ENCODE data around the gene C9orf72. TPM values are rescaled to one million over a fixed set of nuclear protein-coding genes. Genes with fewer than 3 reads are reported as not detected.

C9orf72 gene
- total RNA-seq, 1 donor from 2014 or later, result 6.8 TPM

DNA sequence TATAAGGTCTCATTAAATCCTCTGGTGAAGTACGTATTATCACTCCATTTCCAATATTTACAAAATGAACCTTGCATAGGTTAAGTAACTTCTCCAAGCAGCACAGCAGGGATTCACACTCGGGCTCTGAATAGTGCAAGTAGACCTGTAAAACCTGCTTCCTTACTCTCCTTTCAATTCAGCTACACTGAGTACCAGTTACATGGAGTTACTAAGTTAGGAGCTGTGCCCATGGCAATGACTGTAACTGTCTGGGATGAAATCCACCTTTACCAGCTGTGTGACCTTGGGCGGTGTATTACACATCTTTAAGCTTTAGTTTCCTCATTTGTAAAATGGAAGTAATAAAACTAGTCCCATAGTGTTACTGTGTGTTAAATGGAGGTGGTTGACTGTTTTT lies 27.8 kb downstream of the C9orf72 start:
- intact Hi-C loops (cut with micrococcal nuclease), result no loop called here
- Mint-ChIP-seq H3K9me3 (no peaks in the 10 kb centered on the region), H3K27me3 (ENCODE audit: low read depth) (no peaks in the 10 kb centered on the region), H3K27ac (no peak overlapping the region), H3K4me1 (ENCODE audit: low read depth) (no peaks in the 10 kb centered on the region), H3K4me3 (ENCODE audit: low read depth) (no peak overlapping the region), H3K36me3 (ENCODE audit: low read depth) (peaks cover 10% of the 10 kb centered on the region)
- no peak for DNase-seq (ENCODE audit: low spot score)

DNA sequence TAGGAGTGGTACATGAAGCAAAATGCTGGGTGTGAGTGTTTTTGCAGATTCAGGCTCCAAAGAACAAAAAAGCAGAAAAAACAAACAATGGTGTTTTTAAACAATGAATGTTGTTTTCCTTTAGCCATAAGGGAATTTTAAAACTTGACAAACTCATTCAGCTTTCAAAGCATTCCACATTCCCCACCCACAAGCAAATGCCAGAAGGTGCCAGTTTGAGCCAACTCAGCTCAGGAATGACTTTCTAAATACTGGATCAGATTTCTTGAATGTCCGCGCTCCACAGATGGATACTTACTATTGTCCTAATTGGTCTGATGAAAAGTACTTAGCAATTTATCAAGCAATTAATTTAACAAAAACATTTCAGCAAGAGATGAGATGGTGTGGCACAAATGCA lies 30.8 kb downstream of the C9orf72 start:
- H3K4me1 Mint-ChIP-seq (ENCODE audit: low read depth), result no peaks in the 10 kb centered on the region
- no peak overlapping the region for H3K4me3 Mint-ChIP-seq (ENCODE audit: low read depth)
- no peaks in the 10 kb centered on the region for H3K27me3 Mint-ChIP-seq (ENCODE audit: low read depth)
- intact Hi-C loops (cut with micrococcal nuclease), result no loop called here
- peaks cover 10% of the 10 kb centered on the region for H3K36me3 Mint-ChIP-seq (ENCODE audit: low read depth)
- no peaks in the 10 kb centered on the region for H3K9me3 Mint-ChIP-seq
- no peak overlapping the region for H3K27ac Mint-ChIP-seq
- DNase-seq (ENCODE audit: low spot score), result no peak

DNA sequence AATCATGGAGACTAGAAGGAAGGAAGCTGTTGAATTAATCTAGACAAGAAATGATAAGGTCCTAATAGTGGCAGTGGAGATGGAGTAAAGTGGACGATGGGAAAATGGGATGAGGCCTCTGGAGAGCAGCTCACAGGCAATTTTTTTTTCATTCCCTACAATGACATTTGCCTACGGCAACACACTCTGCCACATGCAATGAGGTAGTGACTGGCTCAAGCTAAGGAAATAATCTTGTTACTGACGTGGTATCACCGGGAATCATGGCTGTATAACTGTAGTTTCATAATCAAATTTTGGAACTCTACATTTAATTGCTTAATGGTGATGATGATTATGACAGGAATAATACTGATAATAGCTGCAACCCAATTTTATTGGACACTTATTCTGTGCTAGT lies 31.5 kb downstream of the C9orf72 start:
- H3K36me3 Mint-ChIP-seq (ENCODE audit: low read depth), result peaks cover 10% of the 10 kb centered on the region
- H3K27me3 Mint-ChIP-seq (ENCODE audit: low read depth), result no peaks in the 10 kb centered on the region
- no peak overlapping the region for H3K4me3 Mint-ChIP-seq (ENCODE audit: low read depth)
- H3K9me3 Mint-ChIP-seq, result no peaks in the 10 kb centered on the region
- intact Hi-C loops (cut with micrococcal nuclease), result no loop called here
- DNase-seq (ENCODE audit: low spot score), result no peak
- no peak overlapping the region for H3K27ac Mint-ChIP-seq
- no peaks in the 10 kb centered on the region for H3K4me1 Mint-ChIP-seq (ENCODE audit: low read depth)

DNA sequence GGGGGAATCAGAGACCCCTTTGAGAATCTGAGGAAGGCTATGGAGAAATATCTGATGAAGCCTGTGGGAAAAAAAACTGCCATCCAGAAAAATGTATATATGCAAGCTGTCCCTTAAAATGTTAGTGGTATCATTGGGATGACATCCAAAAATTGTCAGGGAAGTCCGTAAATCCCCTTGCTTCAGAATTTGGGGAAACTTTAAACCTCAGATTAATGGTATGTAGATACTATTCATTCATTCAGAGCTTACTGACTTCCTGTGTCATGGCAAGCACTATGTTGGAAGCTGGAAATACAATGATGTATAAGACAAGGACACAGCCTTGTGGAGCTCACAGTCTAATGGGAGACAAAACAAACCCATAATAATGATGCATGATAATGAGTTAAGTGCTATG lies 32.8 kb downstream of the C9orf72 start:
- H3K27me3 Mint-ChIP-seq (ENCODE audit: low read depth), result no peaks in the 10 kb centered on the region
- no peaks in the 10 kb centered on the region for H3K9me3 Mint-ChIP-seq
- intact Hi-C loops (cut with micrococcal nuclease), result no loop called here
- peaks cover 8% of the 10 kb centered on the region for H3K36me3 Mint-ChIP-seq (ENCODE audit: low read depth)
- H3K4me3 Mint-ChIP-seq (ENCODE audit: low read depth), result no peak overlapping the region
- H3K27ac Mint-ChIP-seq, result no peak overlapping the region
- H3K4me1 Mint-ChIP-seq (ENCODE audit: low read depth), result no peaks in the 10 kb centered on the region
- no peak for DNase-seq (ENCODE audit: low spot score)

DNA sequence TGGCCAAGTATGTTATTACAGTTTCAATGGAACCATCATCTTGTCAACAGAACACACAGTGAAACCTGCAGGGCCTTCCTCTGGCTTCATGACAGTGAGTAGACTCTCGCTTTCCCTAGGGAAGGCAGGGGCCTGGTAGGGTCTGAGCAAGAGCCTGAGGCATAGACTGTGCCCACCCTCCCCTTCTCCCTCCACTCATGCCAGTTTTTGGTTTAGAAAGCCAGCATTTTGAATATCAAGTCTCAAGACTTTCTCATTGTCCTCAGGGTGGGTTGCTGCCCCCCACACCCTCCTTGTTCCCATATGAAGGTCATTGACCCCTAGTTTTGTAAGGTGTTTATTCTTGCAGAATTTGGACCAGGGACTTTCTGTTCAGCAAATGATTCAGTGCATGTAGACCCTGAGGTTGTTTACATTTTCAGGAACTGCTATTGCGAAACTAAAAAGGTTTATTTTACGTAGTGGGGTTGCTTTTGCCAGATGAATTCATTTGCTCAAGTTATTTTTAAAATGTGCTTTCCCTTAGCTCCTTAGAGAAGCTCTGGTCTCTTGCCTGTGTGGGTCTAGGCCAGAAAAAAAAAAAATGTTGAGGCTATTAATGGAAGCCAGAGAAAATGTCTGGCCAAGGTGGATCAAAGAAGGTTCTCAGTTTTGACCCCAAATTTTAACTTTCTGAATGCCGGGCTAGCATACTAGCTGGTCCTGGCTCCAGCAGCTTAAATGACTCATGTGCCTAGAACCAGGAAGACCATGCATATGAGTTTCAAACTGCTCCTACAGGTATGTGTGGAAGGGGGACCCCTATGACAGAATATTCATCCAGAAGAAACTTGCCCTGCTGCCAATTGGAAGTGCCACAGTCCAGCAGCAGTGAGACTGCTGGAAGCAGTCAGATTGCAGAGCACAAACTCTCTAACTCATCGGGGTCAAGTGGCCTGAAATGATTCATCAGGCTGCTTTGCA lies 33.5 kb downstream of the C9orf72 start:
- no peaks in the 10 kb centered on the region for H3K27me3 Mint-ChIP-seq (ENCODE audit: low read depth)
- peaks cover 5% of the 10 kb centered on the region for H3K36me3 Mint-ChIP-seq (ENCODE audit: low read depth)
- no peaks in the 10 kb centered on the region for H3K4me1 Mint-ChIP-seq (ENCODE audit: low read depth)
- no peak for DNase-seq (ENCODE audit: low spot score)
- no peak overlapping the region for H3K27ac Mint-ChIP-seq
- intact Hi-C loops (cut with micrococcal nuclease), result no loop called here
- H3K9me3 Mint-ChIP-seq, result no peaks in the 10 kb centered on the region
- no peak overlapping the region for H3K4me3 Mint-ChIP-seq (ENCODE audit: low read depth)

DNA sequence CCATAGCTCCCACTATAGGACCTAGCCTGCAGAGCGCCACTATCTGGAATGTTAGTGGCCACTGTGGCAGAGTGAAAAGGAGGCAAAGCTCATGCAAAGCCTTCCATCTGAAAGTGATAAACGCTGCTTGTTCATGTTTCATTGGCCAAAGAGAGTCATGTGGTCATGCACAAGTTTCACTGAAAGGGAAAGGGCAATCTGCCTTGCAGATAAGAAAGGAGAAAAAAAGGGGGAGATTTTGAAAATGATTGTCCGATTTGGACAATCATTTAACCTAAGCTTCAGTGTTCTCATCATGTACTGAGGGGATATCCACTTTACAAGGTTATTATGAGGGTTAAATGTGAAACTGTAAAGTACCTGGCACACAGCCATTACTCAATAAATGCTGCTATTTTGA lies 34.6 kb downstream of the C9orf72 start:
- DNase-seq (ENCODE audit: low spot score), result no peak
- no peaks in the 10 kb centered on the region for H3K9me3 Mint-ChIP-seq
- no peak overlapping the region for H3K27ac Mint-ChIP-seq
- no peak overlapping the region for H3K4me3 Mint-ChIP-seq (ENCODE audit: low read depth)
- no peaks in the 10 kb centered on the region for H3K27me3 Mint-ChIP-seq (ENCODE audit: low read depth)
- H3K4me1 Mint-ChIP-seq (ENCODE audit: low read depth), result no peaks in the 10 kb centered on the region
- H3K36me3 Mint-ChIP-seq (ENCODE audit: low read depth), result no peaks in the 10 kb centered on the region
- intact Hi-C loops (cut with micrococcal nuclease), result no loop called here

DNA sequence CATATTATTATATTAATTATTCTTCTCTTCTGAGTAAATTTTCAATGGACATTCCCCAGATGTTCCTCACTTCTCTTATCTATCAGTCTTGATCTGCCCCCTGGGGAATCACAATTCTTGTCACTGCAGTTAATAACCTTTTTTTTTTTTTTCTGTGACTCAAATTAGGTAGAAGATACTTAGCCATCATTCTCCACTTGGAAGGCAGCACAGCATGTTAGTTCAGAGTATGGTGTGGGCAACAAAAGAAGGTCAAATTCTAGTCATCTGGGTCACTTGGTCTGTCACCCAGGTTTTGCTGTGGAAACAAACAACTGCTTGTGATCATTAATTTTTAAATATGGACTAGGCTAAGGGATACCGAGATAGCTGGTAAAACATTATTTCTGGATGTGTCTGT lies 35.5 kb downstream of the C9orf72 start:
- no peaks in the 10 kb centered on the region for H3K9me3 Mint-ChIP-seq
- no peaks in the 10 kb centered on the region for H3K4me1 Mint-ChIP-seq (ENCODE audit: low read depth)
- H3K36me3 Mint-ChIP-seq (ENCODE audit: low read depth), result no peaks in the 10 kb centered on the region
- DNase-seq (ENCODE audit: low spot score), result no peak
- peaks cover 3% of the 10 kb centered on the region for H3K27me3 Mint-ChIP-seq (ENCODE audit: low read depth)
- no peak overlapping the region for H3K27ac Mint-ChIP-seq
- no peak overlapping the region for H3K4me3 Mint-ChIP-seq (ENCODE audit: low read depth)
- intact Hi-C loops (cut with micrococcal nuclease), result no loop called here

DNA sequence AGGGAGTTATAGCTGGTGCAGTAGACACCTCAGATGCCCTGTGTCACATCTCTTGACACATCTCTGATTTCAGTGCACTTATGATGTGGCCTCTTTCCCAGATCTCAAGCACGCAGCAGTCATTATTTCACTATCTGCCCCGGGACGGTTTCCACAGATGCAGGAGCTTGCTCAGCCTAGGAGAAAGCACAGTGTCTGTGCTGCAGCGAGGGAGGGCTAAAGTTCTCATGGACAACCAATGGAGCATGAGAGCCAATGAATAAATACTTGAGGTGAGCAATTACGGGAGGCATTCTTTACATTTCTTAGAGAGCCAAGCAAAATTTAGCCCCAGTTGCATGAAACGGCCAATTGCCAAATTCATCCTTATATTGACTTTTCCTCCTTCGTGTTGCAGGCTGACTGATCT lies 36.2 kb downstream of the C9orf72 start:
- intact Hi-C loops (cut with micrococcal nuclease), result no loop called here
- H3K27ac Mint-ChIP-seq, result no peak overlapping the region
- H3K4me3 Mint-ChIP-seq (ENCODE audit: low read depth), result no peak overlapping the region
- DNase-seq (ENCODE audit: low spot score), result no peak
- no peaks in the 10 kb centered on the region for H3K36me3 Mint-ChIP-seq (ENCODE audit: low read depth)
- no peaks in the 10 kb centered on the region for H3K4me1 Mint-ChIP-seq (ENCODE audit: low read depth)
- no peaks in the 10 kb centered on the region for H3K9me3 Mint-ChIP-seq
- peaks cover 3% of the 10 kb centered on the region for H3K27me3 Mint-ChIP-seq (ENCODE audit: low read depth)

DNA sequence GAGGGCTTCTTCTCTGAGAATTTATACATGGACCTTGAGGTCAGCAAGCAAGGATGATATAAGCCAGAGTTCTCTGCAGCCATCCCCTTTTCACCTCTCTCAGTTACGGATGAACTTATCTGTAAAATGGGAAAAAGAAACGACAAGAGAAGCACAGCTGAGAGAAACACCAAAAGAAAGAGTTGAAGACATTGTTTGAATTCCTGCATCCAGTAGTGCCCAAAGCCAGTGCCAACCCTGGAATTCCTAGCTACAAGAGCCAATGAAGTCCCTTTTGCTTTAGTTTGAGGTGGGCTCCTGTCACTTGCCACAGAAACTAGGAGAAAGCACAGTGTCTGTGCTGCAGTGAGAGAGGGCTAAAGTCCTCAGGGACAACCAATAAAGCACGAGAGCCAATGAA lies 37.1 kb downstream of the C9orf72 start:
- H3K4me3 Mint-ChIP-seq (ENCODE audit: low read depth), result no peak overlapping the region
- H3K9me3 Mint-ChIP-seq, result no peaks in the 10 kb centered on the region
- H3K27me3 Mint-ChIP-seq (ENCODE audit: low read depth), result peaks cover 6% of the 10 kb centered on the region
- intact Hi-C loops (cut with micrococcal nuclease), result no loop called here
- H3K27ac Mint-ChIP-seq, result no peak overlapping the region
- H3K36me3 Mint-ChIP-seq (ENCODE audit: low read depth), result no peaks in the 10 kb centered on the region
- no peak for DNase-seq (ENCODE audit: low spot score)
- H3K4me1 Mint-ChIP-seq (ENCODE audit: low read depth), result no peaks in the 10 kb centered on the region

DNA sequence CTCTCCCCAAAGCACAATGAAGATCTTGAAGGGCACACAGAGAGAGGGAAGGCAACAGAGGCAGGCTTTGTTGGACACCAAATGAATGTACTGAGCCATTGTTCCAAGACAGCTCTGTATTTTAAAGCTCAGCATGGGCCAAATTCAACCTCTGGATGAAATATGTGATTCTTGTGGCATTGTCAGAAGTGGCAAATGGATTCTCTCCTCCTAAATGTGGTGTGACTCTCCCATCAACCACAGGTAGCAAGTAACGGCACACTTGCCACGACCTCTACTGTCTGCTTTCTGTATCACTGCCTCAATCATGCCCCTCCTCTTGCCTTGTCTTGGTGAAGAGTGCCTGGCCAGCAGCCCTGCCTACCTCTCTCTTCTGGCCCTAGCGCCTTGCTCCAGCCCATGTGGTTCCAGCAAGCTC lies 37.6 kb downstream of the C9orf72 start:
- Mint-ChIP-seq H3K27ac (no peak overlapping the region), H3K4me3 (ENCODE audit: low read depth) (no peak overlapping the region), H3K36me3 (ENCODE audit: low read depth) (no peaks in the 10 kb centered on the region), H3K27me3 (ENCODE audit: low read depth) (peaks cover 9% of the 10 kb centered on the region), H3K4me1 (ENCODE audit: low read depth) (no peaks in the 10 kb centered on the region), H3K9me3 (no peaks in the 10 kb centered on the region)
- intact Hi-C loops (cut with micrococcal nuclease), result no loop called here
- DNase-seq (ENCODE audit: low spot score), result no peak

DNA sequence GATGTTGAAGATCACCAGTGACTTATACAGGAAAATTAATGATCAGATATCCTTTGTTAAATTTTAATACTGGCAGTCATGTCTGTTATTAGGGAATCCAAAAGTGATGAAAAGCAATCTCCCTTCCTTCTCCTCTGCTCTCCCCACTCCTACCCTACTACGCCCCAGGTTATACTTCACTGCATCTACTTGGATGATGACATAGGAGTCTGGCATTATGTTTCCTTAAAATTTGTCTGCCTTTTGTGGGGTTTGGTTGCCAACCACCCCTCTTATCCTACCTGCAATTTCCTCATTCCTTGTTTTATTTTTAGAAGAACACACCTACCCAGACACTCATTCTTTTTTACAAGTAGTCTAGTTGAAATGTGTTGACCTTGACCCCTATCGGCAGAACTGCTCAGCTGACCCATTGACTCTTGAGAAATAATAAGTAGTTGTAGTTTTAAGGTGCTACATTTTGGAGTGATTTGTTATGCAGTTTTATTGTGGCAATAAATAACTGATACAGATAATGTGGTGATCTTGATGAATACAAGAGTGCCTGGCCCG lies 38.5 kb downstream of the C9orf72 start:
- DNase-seq (ENCODE audit: low spot score), result no peak
- Mint-ChIP-seq H3K36me3 (ENCODE audit: low read depth) (no peaks in the 10 kb centered on the region), H3K9me3 (no peaks in the 10 kb centered on the region), H3K27me3 (ENCODE audit: low read depth) (peaks cover 9% of the 10 kb centered on the region), H3K4me1 (ENCODE audit: low read depth) (peaks cover under 1% of the 10 kb centered on the region), H3K27ac (no peak overlapping the region), H3K4me3 (ENCODE audit: low read depth) (no peak overlapping the region)
- intact Hi-C loops (cut with micrococcal nuclease), result no loop called here

DNA sequence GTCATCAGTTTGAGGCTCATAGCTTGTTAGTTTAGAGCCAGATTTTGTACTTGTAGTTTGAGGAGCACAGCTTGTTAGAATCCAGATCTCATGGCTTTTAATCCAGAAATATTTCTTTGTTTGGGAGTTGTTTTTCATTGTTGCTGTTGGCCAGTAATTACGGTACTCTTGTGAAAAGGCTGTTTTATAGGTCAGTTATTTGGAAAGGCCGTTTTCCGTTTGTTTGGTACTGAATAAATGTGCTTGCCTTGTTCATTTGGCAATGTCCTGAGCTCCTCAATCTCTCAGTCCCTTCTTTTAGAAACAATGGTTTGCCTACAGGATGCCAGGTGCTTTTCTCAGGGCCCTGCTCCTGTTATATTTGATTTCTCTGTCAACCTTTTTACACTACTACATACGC lies 39.1 kb downstream of the C9orf72 start:
- H3K9me3 Mint-ChIP-seq, result no peaks in the 10 kb centered on the region
- peaks cover 9% of the 10 kb centered on the region for H3K27me3 Mint-ChIP-seq (ENCODE audit: low read depth)
- H3K4me3 Mint-ChIP-seq (ENCODE audit: low read depth), result no peak overlapping the region
- intact Hi-C loops (cut with micrococcal nuclease), result no loop called here
- peaks cover 1% of the 10 kb centered on the region for H3K4me1 Mint-ChIP-seq (ENCODE audit: low read depth)
- no peaks in the 10 kb centered on the region for H3K36me3 Mint-ChIP-seq (ENCODE audit: low read depth)
- no peak for DNase-seq (ENCODE audit: low spot score)
- no peak overlapping the region for H3K27ac Mint-ChIP-seq

DNA sequence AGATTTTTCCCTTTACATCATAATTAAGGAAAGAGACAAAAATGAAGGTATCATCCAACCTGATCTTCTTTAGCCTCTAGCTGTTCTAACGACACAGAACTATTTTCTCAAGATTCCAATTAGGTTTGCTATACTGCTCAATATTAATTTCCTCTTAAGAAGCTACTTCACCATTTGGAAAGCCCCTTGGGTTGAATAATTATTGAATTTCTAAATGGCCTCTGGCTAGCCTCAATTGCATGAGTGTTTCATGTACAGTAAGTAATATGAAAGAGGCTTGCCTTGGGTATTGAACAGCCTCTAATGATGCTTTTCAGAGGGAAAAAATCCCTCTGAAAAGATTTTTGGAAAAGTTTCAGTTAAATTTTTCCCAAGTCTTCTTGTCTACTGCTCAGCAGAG lies 40.0 kb downstream of the C9orf72 start:
- H3K36me3 Mint-ChIP-seq (ENCODE audit: low read depth), result no peaks in the 10 kb centered on the region
- H3K27ac Mint-ChIP-seq, result no peak overlapping the region
- peaks cover 3% of the 10 kb centered on the region for H3K4me1 Mint-ChIP-seq (ENCODE audit: low read depth)
- intact Hi-C loops (cut with micrococcal nuclease), result no loop called here
- no peak for DNase-seq (ENCODE audit: low spot score)
- H3K27me3 Mint-ChIP-seq (ENCODE audit: low read depth), result peaks cover 9% of the 10 kb centered on the region
- no peaks in the 10 kb centered on the region for H3K9me3 Mint-ChIP-seq
- no peak overlapping the region for H3K4me3 Mint-ChIP-seq (ENCODE audit: low read depth)

All from activated T-helper 2 cell treated with anti-CD3 and anti-CD28 coated beads, Interferon-gamma antibody, Interleukin-2, Interleukin-4, amounts not matched to agents 10 μg/mL and 5 μg/mL and 100 μg/mL, durations not matched to agents 14 hours and 24 hours and 36 hours (primary cell).